Measurements from ENCODE around the gene SLC36A3.
"Not testable (repeated sequence)": the region's sequence is repeated elsewhere in the genome, so short reads cannot be mapped to it uniquely, and the experiment has no call there.

SLC36A3 gene

DNA sequence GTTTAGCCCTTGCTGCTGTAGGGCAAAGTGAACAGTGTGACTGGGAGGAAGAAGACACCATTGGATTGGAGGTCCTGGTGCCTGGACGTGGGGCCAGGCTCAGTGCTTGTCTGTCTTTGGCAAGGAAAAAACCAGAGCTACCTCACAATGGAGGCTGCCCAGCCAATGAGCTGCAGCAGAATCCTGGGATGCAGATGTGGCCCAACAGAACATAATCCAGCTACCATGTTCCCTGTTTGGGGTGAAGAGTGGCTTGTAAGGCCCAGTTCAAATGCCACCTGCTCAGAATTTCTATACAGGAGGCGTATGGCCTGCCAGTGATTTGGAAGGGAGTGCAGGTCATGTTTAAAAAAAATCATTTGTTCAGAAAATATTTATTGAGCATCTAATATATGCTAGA is at the start of gene SLC36A3:
SLC36A3 (minus strand) TSS at position 101 of the 400 bp plus-strand sequence. CDS start 412 bp downstream, outside the sequence.
- DNase-seq (ENCODE audit: low read depth) = no peak

DNA sequence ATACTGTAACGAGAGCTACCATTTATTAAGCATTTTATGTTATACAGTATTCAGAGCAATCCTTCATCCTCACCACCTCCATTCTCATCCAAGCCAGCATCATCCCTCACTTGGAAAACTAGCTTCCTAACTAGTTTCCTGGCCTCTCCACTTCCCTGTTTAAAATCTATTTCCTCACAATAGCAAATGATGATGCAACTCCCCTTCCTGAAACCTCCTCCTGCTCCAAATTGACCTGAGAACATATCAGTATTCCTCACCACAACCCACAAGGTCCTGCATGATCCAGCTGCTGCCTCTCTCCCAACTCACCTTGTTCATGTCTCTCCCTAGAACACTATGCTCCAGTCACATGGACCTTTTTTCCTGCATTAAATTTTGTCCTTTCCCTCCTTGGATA is 48.1 kb upstream of the SLC36A3 start:
- DNase-seq (ENCODE audit: low read depth) = no peak

- no peak for DNase-seq (ENCODE audit: low read depth)
Measured at GRCh38 chr5:151348789-151349188, 45.2 kb upstream of the SLC36A3 start.

DNA sequence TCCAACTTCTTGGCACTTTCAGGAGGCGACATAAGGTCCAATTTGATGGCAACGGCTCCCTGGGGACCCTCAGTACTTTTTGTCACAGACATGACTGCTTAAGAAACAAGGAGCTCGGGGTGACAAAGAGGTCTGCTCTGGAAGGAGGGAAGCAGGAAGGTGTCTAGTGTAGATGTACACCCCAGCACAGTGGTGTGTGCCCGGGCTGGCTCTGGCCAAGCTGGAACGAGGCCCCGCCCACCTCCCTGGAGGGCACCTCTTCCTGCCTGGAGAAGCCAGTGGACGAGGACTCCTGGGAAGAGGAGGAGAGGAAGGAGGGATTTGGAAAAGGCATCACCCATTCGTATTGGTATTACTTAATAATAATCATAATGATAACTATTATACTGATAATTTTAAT is 43.8 kb upstream of the SLC36A3 start, which contains the start of gene SLC36A2:
SLC36A2 (minus strand) TSS at position 191 of the 400 bp plus-strand sequence; CDS start at position 92, 99 bp downstream.
- DNase-seq (ENCODE audit: low read depth) = no peak

DNA sequence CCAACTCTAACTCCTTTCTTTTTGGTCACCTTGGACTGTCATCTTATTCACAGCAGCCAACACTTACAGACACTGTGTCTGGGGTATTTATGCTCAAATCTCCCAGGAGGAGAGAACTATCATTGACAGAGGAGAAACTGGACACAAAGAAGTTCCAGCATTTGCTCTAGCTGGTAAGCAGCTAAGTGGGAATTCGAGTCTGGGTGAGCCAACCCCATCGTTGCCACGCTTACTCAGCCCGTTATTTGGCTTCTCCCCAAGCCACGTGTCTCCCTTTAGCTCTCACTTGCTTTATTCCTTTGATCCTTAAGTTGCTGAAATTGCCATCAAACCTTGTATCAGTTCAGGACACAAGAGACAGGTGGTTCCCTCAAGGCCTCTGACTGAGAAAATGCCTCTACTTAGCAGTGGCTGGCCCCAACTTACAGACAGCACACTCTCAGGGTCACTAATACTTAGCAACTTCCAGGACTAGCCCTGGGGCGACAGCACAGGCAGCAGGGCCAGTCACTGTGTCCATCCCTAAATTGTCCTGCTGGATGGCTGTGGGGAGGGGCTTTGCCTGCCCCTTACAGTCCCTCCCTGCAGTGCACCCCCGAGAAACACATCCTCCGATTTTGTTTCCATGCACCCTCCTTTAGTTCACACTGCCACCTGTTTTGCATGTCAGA is 42.4 kb upstream of the SLC36A3 start:
- no peak for DNase-seq (ENCODE audit: low read depth)

DNA sequence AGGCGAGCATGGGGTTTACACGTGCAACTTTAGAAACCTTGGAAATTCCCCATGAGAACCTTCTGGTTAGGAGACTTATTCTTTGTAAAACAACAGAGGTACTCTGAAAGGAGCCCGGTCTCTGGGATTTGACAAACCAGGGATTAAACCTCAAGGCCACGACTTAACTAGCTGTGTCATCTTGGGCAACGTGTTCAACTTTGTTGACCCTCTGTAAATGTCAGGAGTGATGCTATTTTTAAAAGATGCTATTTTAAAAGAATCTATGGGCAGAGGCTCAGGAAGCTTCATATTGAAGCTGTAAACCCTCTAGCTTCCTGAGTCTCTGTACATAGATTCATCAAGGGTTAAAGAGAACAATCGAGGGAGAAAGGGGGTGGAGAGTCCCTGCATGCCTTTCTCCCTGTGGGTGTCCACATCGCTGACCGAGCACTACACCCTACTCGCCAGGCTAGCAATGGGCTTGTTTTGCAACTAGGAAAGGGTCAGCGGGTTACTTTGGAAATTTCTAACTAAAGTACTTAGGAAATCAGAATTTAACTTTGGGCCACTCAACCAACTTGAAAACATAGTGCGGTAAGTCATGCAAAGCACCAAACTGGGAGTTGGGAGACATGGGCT is 41.7 kb upstream of the SLC36A3 start:
- no peak for DNase-seq (ENCODE audit: low read depth)

DNA sequence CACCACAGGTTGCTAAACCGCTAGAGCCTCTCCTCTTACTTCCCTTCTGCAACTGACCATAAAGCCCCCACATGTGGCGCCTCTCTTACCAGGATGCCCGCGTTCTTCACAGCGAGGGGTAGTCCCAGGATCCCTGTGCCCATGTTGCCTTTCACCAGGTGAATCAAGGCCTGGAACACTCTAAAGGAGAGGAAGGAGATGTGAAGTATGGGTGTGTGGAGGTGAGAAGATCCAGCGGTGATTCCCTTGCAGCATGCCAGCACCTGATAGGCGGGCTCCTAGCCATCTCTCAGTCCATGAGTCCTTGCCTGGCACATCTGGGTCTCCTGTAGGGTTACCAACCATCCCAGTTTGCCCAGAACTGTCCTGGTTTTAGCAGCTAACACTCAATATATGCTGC is 40.5 kb upstream of the SLC36A3 start:
- DNase-seq (ENCODE audit: low read depth) = no peak

DNA sequence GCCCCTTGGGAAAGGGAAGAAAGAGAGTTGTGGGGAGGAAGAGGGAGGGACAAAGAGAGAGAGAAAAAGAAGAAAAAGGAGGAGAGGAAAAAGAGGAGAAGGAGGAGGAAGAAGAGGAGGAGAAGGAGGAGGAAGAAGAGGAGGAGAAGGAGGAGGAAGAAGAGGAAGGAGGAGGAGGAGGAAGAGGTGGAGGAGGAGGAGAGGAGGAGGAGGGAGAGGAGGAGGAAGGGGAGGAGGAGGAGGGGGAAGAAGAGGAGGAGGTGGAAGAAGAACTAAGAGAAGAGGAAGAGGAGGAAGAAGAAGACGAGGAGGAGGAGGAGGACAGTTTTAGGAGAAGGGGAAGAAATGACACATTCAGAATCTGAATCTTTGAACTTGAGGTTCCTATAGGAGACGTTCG is 36.4 kb upstream of the SLC36A3 start:
- DNase-seq (ENCODE audit: low read depth) = no peak

DNA sequence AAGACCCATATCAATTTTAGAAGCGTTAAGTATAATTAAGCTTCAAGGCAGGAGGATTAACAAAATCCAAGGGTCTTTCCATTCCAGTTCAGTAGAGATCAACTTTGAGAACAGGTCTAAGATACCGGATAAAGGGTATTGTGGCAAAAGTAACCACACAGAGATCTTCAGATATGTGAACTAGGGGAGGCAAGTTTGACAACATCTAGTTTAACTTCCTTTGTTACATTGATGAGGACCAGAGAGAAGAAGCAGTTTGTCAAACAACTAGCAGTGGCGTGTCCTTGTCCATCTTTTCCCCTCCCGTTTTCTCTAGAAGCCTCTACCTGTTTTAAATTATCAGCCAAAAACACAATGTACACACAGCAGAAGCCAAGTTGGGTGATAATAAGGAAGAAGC is 35.2 kb upstream of the SLC36A3 start:
- DNase-seq (ENCODE audit: low read depth) = no peak

DNA sequence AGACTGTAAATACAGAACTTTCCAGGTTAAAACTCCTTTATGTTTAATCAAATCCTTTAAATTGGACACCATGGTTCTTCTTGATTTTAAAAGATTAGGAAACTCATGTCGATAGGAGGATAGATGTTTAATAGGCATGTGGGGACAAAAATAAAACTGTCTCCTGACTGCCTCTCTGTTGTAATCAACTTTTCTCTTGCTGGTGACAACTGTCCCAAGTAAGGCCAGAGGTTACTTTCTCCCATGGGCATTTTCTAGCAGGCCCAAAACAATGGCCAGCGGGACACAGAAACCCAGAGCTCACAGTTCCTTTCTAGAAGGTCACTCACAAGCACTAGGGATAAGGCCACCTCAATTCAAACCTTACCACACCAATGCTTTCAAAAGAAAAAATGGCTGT is 29.3 kb upstream of the SLC36A3 start:
- no peak for DNase-seq (ENCODE audit: low read depth)

DNA sequence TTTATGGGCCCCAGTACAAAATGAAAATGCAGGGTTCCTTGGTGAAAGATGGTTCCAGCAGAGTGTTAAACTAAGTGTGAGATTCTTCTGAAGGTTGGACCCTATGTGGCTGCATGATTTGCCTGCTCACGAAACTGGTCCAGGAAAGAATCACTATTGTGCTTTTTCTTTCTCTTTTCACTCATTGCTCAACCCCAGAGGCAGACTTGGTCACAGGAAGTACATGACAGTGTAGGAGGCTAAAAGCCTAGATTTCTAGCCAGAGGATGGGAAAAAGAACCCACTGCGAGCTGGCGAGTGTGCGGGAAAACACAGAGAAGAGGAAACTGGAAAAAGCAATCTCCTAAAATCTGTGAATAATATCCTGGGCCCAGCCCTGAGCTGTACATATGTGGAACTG is 25.2 kb upstream of the SLC36A3 start:
- no peak for DNase-seq (ENCODE audit: low read depth)

DNA sequence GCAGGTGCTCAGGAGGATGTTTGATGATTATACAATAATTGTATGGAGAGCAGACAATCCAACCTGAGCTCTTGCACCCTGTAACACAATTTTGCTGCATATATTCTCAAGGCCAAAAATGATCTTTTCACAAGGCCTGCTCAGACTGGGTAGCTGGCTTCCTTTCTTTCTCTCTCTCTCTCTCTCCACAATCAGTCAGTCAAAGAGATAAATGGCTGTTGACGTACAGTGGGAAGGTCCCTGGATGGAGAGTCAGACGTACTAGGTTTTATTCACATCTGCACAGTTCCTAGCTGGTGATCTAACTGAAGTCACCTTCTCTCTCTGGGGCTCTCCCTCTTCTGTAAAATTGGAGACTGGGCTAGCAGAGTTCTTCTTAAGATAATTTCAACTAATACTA is 24.0 kb upstream of the SLC36A3 start:
- no peak for DNase-seq (ENCODE audit: low read depth)

GRCh38 chr5:151326266-151326665 is 22.7 kb upstream of the SLC36A3 start:
- no peak for DNase-seq (ENCODE audit: low read depth)

GRCh38 chr5:151320481-151320880 is 16.9 kb upstream of the SLC36A3 start:
- no peak for DNase-seq (ENCODE audit: low read depth)

- no peak for DNase-seq (ENCODE audit: low read depth)
Measured at GRCh38 chr5:151318850-151319732, 15.5 kb upstream of the SLC36A3 start.

- no peak for DNase-seq (ENCODE audit: low read depth)
Measured at GRCh38 chr5:151317871-151318270, 14.3 kb upstream of the SLC36A3 start.

DNA sequence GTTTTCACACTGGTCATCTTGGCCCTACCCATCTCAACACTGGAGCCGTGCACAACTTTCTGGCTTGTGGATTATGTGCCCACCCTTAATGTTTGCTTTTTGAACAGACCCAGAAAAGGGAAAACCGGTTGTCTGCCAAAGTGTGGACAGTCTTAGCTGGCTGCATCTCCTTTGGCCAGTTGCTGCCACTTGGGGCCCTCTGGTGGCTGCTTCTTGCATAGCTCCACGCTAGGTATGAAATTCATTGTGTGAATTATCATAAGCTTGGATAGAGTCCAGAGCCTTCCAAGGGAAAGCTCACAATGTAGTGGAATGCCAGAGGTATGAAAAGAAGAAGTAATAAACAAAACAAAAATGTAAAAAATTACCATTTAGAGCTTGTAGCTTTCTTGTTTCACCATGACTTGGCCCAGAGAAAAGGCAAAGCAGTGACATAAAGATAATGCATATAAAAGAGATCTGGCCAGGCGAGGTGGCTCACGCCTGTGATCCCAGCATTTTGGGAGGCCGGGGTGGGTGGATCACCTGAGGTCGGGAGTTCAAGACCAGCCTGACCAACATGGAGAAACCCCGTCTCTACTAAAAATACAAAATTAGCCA is 12.5 kb upstream of the SLC36A3 start:
- no peak for DNase-seq (ENCODE audit: low read depth)

DNA sequence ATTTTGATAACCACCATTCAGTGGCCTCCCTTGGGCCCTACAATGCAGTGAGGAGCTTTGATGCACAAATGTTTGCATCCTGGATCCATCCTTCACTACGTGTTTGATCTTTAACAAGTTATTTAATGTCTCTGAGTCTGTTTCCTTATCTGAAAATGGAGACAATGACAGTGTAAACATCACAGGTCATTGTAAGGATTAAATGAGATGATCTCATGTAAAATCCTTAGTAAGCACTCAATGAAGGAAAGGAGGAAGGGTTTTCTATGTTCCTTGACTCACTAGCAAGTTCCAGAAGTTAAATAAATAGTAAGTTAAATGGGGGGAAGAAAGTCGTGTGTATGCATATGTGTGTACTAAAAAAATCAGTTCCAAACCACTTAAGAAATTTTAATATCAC is 9.8 kb upstream of the SLC36A3 start:
- no peak for DNase-seq (ENCODE audit: low read depth)

- no peak for DNase-seq (ENCODE audit: low read depth)
Measured at GRCh38 chr5:151312756-151313324, 9.3 kb upstream of the SLC36A3 start.

DNA sequence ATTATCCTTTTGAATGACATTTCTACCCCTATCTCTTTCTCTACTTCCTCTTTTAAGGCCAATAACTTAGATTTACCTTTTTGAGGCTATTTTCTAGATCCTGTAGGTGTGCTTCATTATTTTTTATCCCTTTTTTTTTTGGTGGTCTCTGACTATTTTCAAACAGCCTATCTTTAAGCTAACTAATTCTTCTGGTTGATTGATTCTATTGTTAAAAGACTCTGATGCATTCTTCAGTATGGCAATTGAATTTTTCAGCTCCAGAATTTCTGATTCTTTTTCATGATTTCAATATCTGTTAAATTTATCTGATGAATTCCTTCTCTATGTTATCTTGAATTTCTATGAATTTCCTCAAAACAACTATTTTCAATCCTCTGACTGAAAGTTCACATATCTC is 7.4 kb upstream of the SLC36A3 start:
- DNase-seq (ENCODE audit: low read depth) = no peak

GRCh38 chr5:151309821-151310220 is 6.3 kb upstream of the SLC36A3 start:
- DNase-seq (ENCODE audit: low read depth) = not testable (repeated sequence)

- DNase-seq (ENCODE audit: low read depth) = not testable (repeated sequence)
Measured at GRCh38 chr5:151309266-151309665, 5.7 kb upstream of the SLC36A3 start.

Data from HS-27A (cell line).